CD4-positive, alpha-beta T cell treated with Interleukin-15 for 4 hours (primary cell): Measurements from ENCODE around the gene DLEC1.
A peak's percentile ranks its signal among the peaks of the same experiment; 100 is the strongest.

Source experiments
- DNase-seq: peaks from one replicate; pipeline ENCODE4 v3.0.0-alpha.2; 2020; ENCODE audit warnings: low spot score

DLEC1 gene

GRCh38 chr3:38039101-38039898, at the start of gene DLEC1:
Gene DLEC1, plus strand, starts transcription at chr3:38039208. Its CDS starts 18 bp downstream, at chr3:38039226.
- DNase-seq = peak; percentile 91

GRCh38 chr3:37989821-37990480, 49.1 kb upstream of the DLEC1 start:
- DNase-seq = no peak

DNA sequence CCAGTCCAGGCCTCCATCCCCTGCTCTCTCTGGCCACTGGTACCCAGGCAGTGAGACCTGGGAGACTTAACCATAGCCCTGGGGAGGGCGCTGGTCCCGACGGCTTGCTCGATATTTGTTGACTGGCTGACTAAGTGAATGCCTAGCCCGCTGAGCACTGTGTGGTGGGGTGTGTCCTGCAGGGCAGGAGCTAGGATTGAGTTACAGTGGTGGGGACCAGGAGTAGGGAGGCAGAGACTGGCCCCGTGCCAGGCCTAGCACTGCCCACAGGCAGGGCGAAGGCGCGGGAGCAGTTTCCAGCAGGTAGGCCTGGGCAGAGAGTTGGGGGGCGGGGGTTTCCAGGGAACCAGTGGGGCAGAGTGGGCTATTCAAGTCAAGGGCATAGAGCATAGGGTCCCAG, 48.5 kb upstream of the DLEC1 start, which contains the start of gene VILL:
Gene VILL, plus strand, starts transcription at position 260 of the 400 bp plus-strand sequence. CDS start 2,887 bp downstream, outside the sequence.
- DNase-seq = no peak

DNA sequence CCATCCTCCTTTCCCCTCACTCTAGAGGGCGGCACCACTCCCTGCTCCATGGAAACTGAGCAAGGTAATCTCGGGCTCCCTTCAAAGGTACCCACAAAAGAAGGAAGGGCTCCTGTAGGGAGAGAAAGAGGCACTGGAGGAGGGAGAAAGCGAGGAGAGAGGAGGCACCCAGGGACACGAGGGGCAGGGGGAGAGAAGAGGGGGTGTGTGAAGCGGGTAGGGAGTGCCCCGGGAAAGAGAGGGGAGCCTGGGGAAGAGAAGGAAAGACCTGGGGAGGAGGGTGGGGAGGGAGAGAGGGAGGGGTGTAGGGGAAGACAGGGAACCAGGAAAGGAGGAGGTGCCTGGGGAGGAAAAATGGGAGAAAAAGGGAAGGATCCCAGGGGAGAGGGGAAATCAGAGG, 47.9 kb upstream of the DLEC1 start:
- no peak for DNase-seq

DNA sequence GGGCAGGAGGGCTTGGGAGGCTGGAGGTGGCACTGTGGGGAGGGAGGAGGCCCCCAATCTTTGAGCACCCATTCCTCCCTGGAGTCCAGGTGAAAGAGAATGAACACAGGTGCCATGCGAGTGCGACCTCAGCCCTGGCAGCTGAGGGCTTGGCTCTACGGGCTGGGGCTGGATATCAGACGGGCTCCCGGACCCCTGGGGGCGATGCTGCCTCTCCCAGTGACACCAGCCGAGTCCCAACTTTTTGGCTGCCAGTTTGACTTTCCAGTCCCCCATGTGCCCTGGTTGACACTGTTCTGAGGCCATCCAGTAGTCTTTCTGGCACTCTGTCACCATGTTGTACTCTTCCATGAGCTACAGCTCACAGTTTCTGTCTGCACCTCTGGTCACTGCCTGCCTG, 47.2 kb upstream of the DLEC1 start:
- no peak for DNase-seq

DNA sequence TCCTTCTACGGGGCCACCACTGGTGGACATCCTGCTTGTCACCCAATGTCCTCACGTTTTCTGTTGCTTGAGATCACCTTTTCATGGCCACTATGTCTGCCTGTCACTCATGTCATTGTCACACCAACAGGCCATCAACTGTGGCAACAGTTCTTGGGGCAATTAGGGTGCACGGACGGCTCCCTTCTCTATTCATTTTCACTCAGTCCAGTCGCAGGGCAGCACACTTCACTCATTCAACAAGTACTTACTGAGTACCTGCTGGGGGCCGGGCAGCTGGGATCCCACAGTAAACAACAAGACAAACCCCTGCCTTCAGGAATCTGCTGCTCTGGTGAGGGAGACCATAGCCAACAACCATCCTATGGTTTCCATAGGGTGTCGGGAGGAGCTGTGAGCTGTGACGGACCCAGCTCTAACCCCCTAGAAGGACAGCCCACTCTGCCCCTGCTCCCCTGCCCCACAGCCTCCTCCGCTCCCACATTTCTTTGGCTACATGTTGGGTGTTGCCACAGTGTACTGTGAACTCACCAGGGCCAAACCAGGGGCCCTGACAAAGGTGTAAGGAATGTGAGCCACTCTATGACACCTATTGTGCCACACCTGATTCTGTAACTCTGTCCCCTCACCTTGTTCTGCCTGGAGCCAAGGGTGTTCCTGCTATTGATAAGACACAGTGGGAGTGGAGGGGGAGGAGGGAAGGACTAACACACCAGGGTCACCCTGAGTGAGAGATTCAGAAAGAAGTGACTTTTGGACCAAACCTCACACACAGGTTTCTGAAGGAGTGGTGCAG, 46.5 kb upstream of the DLEC1 start:
- no peak for DNase-seq

DNA sequence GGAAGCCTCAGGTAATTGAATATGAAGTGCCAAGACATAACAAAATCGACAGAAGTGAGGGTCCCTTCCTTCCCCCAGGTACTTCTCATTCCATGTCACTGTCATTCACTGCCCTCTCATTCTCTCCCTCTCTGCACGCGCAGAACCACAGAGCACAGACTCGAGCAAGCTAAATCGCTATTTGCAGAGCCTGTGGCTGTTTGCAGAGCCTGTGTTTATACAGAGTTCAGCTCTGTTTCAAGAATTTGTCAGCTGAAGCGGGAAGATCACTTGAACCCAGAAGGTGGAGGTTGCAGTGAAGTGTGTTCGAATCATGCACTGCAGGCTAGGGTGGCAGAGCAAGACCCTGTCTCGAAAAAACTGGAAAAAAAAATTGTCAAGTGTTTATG, 45.9 kb upstream of the DLEC1 start:
- no peak for DNase-seq

DNA sequence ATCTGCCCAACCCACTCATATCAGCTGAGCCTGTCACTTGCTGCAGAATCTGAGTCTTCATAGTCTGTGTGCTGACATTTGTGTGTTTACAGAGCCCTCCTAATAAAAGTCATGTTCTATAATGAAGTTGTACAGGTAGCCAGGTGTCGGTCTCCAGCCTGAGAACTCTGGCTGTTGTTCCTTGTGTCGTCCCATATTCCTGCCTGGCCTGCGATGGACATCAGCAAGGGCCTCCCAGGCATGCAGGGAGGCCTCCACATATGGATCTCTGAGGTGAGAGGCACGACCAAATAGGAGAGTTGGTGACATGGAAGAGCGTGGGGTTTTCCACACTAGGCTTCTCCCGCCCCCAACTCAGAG, 45.6 kb upstream of the DLEC1 start:
- DNase-seq = no peak

DNA sequence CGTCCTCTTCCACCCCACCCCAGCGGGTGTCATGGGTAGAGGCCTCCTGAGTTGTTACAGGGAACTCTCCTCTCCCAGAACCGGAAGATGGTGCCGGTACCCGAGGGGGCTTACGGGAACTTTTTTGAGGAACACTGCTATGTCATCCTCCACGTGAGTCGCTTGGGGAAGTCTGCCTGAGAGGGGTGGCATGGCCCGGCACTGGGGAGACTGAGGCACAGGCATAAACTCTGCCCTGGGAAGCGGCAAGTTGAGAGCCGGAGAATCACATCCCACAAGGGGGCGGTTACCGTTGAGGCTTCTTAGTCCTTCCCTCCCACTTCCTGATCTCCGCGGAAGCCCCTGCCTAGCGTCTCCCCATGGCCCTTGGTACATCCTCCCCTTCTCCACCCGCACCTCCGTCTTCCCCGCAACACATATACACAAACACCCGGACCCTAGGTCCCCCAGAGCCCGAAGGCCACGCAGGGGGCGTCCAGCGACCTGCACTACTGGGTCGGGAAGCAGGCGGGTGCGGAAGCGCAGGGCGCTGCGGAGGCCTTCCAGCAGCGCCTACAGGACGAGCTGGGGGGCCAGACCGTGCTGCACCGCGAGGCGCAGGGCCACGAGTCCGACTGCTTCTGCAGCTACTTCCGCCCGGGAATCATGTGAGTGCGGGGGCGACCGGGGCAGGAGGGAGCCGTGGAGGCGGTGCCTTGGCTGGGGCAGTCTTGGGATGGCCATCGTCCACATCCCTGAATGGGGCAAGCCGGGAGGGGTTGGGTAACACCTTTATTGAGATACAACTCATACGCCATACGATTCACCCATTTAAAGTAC, 45.0 kb upstream of the DLEC1 start:
- peak; percentile 45 for DNase-seq

DNA sequence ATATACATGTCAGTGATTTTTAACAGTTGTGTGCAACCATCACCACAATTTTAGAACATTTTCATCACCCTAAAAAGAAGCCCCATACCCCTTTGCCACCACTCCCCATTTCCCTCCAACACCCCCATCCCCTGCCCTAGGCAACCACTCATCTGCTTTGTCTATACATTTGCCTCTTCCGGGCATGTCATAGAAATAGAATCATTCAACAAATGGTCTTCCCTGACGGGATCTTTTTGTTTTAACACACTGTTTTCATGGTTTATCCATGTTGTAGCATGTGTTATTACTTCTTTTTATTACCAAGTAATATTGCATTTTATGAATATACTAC, 44.4 kb upstream of the DLEC1 start:
- peak; percentile 12 for DNase-seq

- peak; percentile 14 for DNase-seq
Observed at GRCh38 chr3:37995652-37996641, 43.1 kb upstream of the DLEC1 start.

- peak; percentile 88 for DNase-seq
Observed at GRCh38 chr3:37996785-37997301, 42.2 kb upstream of the DLEC1 start.

GRCh38 chr3:37997342-37997741, 41.7 kb upstream of the DLEC1 start:
- no peak for DNase-seq

DNA sequence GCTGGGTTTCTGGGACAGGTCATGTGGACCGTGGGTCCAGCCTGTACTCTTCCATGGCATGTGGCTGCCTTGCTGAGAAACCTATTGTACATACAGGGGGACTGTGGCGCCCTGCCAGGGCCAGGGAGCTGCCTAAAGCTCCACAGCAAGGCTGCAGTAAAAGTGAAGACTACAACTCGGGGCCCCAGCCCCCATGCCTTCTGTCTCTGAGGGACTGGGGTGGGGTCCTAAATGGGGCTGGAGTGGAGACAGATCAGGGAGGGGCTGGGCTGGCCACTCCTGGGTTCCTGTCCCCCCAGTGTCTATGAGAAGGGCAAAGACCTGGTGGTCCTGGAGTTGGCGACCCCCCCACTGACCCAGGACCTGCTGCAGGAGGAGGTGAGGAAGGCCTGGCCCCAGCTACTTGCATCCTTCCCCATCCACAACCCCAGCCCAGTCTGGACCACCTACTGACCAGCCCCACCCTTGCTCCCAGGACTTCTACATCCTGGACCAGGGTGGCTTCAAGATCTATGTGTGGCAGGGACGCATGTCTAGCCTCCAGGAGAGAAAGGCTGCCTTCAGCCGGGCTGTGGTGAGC, 41.1 kb upstream of the DLEC1 start:
- no peak for DNase-seq

DNA sequence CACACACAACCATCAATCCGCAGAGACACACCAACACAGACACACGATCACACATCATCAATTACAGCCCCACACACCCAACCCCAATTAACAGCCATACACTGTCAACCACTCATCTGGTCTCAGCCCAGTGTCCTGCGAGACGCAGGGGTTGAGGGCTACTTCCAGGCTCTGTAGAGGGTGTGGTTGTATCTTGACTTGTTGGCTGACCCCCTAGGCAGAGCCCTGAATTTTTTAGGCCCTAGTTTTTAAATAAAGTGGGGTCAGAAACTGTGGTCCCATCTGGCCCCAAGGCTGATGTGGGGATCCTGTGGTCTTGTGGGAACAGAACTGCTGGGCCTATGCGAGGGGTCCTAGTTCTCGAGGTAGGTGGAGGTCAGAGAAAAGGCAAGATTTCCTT, 39.2 kb upstream of the DLEC1 start:
- DNase-seq = no peak

GRCh38 chr3:38000242-38000916, 38.6 kb upstream of the DLEC1 start:
- no peak for DNase-seq

DNA sequence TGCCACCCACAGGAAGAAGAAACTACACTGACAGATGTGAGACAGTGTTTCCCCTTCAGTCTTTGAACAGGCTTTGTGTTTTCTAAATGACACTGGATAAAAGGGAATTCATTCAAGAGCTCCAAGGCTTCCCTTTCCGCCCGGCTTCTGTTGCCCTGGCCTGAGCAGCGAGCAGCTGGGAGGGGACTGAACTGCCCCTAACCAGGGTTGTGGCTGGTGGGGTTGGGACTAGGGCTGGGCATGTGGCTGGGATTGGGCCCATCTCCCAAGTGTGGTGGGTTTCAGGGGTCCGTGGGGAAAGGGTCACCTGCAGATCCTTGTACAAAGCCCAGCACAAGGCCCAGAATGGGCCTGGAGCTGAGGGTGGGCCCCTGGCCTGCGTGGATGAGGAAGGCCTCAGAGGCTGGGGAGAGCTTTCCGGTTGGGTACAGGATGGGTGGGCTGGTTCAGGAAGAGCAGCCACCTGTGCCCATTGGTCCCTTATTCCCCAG, 38.0 kb upstream of the DLEC1 start:
- DNase-seq = no peak

DNA sequence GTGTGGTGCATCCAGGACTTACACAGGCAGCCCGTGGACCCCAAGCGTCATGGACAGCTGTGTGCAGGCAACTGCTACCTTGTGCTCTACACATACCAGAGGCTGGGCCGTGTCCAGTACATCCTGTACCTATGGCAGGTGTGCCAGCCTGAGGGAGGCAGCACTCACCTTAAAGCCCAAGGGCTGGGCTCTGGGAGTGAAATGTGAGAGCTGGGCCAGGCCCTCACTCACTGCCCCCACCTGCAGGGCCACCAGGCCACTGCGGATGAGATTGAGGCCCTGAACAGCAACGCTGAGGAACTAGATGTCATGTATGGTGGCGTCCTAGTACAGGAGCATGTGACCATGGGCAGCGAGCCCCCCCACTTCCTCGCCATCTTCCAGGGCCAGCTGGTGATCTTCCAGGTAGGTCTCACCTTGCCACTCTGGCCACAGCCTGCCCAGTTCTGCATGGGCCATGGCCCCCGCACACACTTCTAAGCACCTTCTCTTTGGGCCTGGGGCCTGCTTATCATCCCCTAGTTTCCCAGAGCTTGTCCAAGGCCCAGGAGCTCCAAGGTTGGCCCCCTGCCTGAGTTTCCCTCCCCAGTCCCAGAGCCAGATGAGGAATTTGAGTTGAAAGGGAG, 37.4 kb upstream of the DLEC1 start:
- no peak for DNase-seq

DNA sequence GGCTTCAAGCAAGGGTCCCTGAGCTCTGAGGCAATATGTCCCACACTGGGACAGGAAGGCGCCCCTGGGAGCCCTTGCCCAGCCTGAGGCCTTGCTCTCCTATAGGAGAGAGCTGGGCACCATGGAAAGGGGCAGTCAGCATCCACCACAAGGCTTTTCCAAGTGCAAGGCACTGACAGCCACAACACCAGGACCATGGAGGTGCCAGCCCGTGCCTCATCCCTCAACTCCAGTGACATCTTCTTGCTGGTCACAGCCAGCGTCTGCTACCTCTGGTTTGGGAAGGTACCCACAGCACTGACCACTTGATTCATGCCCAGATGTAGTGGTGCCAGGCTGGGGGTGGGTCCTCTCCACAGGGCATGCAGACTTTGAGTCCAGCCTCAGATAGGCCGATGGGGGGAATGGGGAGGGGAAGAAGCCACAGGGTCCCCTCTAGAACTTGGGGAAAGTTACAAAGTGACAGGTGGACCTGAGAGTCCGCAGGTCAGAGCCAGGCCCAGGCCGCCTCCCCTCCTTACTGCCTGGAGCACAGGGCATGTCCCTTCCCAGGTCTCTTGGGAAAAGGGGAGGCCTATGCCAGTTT, 36.6 kb upstream of the DLEC1 start:
- DNase-seq = no peak
